IMR-90 (cell line): ENCODE data around the gene TBX4.

Experiments used
- FOS ChIP-seq: fragments of 150-350 bp; IDR thresholded peaks from 2 replicates; pipeline ENCODE4 v1.6.1; 2016; ENCODE audit warnings: low read depth, low read length
- NFE2L2 ChIP-seq: fragments of 150-350 bp; IDR thresholded peaks from 2 replicates; pipeline ENCODE4 v1.6.1; 2016; ENCODE audit warnings: low read depth, mild to moderate bottlenecking, low read length
- POLR2A ChIP-seq: IDR thresholded peaks from 2 replicates; pipeline ENCODE4 v1.6.1; 2012; ENCODE audit warnings: mild to moderate bottlenecking, low read depth, low read length
- RAD21 ChIP-seq: IDR thresholded peaks from 2 replicates; pipeline ENCODE4 v1.6.1; 2012; ENCODE audit warnings: low read length, improper control_type of control experiment
- USF2 ChIP-seq: fragments of 150-350 bp; IDR thresholded peaks from 2 replicates; pipeline ENCODE4 v1.6.1; 2017; ENCODE audit warnings: mild to moderate bottlenecking, antibody characterized with exemption, low read length, low read depth
- TF ChIP-seq, protein P1 (sequence below): conservative IDR thresholded peaks from 2 replicates; pipeline ENCODE4 v1.5.1; 2012; ENCODE audit warnings: mild to moderate bottlenecking, low read depth, low read length, improper control_type of control experiment

DNA sequence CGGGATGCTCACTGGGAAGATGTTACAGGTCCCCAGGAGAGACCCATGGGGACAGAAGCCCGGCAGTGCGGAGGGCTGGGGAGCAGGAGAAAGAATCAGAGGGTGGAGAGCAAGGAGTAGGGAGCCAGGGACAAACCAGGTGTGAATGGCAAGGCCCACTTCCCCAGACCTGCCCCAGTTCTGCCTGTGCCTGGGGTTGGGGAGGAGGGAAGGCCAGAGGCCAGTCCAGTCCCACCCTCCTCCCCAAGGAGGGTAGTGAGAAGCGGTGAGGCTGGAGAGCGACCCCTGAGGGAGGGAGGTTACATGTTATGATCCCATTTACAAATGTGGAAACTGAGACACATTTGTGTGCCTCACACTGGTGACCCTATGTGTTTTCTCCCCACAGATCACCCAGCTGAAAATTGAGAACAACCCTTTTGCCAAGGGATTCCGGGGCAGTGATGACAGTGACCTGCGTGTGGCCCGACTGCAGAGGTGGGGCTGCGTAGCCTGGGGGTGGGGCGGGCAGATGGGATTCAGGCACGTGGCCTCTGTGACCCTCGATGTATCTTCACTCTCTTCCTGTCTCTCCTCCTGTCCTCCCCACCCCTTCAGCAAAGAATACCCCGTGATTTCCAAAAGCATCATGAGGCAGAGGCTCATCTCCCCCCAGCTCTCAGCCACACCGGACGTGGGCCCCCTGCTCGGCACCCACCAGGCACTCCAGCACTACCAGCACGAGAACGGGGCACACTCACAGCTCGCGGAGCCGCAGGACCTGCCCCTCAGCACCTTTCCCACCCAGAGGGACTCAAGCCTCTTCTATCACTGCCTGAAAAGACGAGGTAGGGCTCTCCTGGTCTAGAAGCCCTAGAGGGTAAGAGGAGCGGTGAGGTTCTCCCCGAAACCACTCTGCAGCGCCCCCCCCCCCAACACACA, 27.5 kb downstream of the TBX4 start:
- TF ChIP-seq POLR2A (no peak), RAD21 (no peak), USF2 (no peak), NFE2L2 (no peak), FOS (no peak)
- TF ChIP-seq, protein P1, sequence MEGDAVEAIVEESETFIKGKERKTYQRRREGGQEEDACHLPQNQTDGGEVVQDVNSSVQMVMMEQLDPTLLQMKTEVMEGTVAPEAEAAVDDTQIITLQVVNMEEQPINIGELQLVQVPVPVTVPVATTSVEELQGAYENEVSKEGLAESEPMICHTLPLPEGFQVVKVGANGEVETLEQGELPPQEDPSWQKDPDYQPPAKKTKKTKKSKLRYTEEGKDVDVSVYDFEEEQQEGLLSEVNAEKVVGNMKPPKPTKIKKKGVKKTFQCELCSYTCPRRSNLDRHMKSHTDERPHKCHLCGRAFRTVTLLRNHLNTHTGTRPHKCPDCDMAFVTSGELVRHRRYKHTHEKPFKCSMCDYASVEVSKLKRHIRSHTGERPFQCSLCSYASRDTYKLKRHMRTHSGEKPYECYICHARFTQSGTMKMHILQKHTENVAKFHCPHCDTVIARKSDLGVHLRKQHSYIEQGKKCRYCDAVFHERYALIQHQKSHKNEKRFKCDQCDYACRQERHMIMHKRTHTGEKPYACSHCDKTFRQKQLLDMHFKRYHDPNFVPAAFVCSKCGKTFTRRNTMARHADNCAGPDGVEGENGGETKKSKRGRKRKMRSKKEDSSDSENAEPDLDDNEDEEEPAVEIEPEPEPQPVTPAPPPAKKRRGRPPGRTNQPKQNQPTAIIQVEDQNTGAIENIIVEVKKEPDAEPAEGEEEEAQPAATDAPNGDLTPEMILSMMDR: no peak
